ENCODE measurements around the gene COX6A2.
"Not testable (repeated sequence)": the region's sequence is repeated elsewhere in the genome, so short reads cannot be mapped to it uniquely, and the experiment has no call there.

The COX6A2 gene

GRCh38 chr16:31461921-31462804, 34.0 kb upstream of the COX6A2 start:
- DNase-seq: no peak

- no peak for DNase-seq
Measured at GRCh38 chr16:31461201-31461920, 33.2 kb upstream of the COX6A2 start.

DNA sequence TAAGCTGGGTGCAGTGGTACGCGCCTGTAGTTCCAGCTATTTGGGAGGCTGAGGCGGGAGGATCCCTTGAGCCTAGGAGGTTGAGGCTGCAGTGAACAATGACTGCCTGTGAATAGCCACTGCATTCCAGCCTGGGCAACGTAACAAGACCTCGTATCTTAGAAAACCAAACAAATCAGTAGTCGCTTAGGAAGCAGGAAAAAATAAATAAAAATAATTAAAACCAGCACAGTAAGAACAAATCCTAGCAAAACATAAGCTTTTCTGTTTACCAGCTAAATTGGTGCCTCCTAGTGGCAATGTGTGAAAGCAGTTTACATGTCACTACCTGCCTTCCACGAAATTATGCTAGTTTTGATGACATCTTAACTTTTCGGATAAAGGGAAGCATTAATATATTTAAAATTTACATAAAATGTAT, 32.4 kb upstream of the COX6A2 start:
- DNase-seq: no peak

GRCh38 chr16:31459687-31460581, 31.8 kb upstream of the COX6A2 start:
- peak; percentile 100 for DNase-seq

DNA sequence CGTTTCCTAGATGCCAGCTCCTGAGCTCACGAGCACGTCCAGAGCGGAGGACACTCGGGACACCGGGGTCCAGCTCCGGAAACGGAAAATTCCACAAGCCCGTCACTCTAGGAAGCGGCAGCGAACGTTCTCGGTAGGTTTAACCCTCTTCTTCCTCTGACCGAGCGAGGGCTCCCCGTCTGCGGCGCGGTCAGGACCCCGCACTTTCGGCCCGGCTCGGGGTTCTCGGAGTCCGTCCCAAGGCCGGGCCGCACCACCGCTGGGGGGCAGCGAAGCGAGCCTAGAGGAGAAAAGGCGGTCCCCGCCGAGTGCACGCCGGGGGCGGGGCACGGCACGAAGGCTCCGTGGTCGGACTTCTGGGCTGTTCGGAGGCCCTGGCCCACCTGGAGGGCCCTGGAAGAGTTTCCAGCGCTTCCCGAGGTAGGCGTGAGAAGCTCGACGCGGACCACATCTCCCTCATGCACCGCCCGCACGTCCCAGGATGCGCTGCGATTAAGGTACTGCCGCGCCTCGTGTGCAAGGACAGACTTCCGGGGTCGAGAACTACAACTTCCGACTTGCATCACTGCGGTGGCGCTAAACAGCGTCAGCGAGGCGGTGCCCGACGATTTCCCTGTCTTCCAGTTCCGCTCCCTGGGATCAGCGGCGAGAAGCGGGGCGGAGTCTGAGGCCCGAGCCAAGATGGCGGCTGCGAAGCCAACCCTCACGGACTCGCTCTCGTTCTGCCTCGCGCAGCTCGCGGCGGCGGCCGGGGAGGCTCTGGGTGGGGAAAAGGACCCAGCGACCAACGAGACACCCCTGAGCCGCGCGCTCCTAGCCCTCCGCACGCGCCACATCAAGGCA, 30.9 kb upstream of the COX6A2 start, which contains the start of gene ARMC5:
TSS of gene ARMC5 (plus strand) at position 658 of the 843 bp plus-strand sequence. CDS start at position 682, 24 bp downstream.
- peak; percentile 98 for DNase-seq

DNA sequence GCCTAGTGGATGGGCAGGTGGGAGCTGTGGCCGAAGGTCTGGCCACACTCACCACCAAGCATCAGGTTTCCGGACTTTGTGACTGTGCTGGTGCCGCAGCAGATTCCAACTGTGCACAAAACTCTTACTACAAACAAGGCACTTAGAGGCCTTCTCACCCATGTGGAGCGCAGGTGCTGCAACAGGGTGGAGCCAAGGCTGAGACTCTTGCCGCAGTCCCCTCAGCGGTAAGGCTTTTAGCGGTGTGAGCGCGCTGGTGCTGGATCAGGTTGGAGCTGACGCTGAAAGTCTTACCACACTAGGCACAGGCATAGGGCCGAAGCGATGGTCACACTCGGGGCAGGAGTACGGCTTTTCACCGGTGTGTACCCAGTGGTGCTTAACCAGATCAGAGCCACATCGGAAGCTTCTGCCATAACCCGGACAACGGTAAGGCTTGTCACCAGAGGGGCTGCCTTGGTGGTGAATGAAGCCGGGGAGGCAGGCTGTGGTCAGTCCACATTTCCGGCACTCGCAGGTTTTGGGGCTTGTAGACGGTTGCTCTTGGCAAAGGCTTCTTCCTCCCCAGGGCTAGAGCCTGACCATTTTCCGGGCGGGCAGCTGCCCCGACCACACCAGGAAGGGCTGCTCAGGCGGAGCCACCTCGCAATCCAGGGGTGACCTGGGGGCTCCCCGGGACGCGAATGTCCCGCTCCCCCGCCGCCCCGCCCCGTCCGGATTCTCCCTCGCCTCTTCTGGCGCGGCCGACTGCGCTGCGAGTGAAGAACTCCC, 30.1 kb upstream of the COX6A2 start:
- peak; percentile 56 for DNase-seq

- DNase-seq: peak; percentile 15
Measured at GRCh38 chr16:31456988-31457360, 28.8 kb upstream of the COX6A2 start.

GRCh38 chr16:31455601-31456314, 27.6 kb upstream of the COX6A2 start:
- peak; percentile 16 for DNase-seq

DNA sequence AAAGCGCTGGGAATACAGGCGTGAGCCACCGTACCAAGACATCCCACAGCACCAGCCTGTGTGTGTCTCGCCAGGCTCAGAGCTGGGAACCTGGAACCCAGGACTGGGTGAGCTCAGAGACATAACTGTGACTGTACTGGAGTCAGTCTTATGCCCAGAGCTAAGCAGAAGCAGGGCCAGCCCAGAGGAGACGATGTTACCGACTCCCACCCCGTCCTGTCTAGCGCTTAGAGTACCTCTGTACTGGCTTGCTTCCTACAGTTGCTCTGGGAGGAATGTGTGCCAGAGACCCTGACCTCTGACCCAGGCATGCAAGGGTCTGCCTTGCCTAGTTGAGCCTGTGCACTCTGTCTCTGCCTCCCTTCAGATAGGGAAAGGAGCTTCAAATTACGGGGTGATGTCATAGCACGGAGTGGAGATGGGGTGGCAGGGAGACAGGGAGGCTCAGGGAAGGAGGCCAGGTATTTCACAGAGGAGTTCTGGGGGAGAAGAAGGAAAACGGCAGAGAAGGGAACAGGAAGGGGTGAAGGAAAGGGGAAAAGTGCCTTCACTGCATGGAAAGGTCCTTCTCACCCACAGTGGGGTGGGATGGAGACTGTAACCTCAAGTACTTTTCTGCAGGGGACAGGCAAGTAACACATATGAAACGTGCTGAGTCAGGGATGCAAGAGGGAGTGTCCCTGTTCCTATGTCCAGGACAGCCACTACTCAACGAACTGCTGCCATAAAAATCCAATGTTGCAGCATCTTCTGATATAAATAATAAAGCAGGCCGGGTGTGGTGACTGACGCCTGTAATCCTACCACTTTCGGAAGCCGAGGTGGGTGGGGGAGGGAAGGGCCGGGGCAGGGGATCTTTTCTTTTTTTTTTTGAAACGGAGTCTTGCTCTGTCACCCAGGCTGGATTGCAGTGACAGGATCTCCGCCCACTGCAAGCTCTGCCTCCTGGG, 25.4 kb upstream of the COX6A2 start:
- DNase-seq: peak; percentile 67

DNA sequence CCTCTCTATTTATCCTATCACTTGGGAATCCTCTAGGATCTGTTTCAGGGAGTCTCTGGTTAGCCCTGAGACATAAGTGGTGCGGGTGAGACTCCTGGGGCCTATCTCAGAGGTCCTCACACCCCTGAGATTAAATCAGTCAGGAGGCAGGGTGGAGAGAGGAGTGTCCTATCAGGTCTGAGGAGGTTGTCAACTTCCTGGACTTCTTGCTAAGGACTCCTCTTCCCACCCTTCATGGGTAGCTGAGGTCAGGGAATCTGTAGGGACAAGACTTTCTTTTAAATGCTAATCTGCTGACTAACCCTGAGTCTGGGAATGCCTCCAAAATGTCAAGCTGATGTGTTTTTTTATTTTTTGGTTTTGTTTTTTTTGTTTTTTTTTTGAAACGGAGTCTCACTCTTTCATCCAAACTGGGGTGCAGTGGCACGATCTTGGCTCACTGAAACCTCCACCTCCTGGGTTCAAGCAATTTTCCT, 24.5 kb upstream of the COX6A2 start:
- DNase-seq: no peak

DNA sequence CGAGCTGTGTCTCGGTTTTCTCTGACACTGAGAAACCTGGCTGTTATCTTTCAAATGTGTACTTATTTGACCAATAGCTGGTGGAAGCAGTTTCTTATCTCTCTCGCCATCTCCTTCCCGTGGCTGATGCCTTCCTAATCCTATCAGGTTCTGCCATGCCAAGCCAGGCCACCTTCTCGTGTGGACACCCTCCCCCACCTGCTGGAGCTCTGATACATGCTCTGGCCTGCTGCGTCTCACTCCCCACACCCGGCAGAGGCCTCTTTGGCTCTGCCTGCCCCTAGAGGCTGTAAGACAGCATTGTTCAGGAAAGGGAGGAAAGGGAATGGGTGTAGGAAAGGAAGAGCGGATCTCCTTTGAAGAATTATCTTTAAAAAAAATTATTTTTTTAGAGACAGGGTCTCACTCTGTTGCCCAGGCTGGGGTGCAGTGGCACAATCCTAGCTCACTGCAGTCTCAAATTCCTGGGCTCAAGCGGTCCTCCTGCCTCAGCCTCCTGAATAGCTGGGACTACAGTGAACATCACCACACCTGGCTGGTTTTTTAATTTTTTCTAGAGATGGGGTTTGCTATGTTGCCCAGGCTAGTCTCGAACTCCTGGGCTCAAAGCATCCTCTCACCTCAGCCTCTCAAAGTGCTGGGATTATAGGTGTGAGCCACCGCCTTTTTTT, 23.7 kb upstream of the COX6A2 start:
- DNase-seq: no peak

- DNase-seq: no peak
Measured at GRCh38 chr16:31451201-31451600, 23.0 kb upstream of the COX6A2 start.

DNA sequence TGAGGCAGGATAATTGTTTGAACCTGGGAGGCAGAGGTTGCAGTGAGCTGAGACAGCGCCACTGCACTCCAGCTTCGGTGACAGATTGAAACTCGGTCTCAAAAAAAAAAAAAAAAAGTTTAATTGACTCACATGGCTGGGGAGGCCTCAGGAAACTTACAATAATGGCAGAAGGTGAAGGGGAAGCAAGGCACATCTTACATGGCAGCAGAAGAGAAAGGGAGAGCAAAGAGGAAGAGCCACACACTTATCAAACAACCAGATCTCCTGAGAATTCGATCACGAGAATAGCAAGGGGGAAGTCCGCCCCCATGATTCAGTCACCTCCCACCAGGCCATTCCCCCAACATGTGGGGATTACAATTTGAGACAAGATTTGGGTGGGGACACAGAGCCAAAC, 17.8 kb upstream of the COX6A2 start:
- not testable (repeated sequence) for DNase-seq

DNA sequence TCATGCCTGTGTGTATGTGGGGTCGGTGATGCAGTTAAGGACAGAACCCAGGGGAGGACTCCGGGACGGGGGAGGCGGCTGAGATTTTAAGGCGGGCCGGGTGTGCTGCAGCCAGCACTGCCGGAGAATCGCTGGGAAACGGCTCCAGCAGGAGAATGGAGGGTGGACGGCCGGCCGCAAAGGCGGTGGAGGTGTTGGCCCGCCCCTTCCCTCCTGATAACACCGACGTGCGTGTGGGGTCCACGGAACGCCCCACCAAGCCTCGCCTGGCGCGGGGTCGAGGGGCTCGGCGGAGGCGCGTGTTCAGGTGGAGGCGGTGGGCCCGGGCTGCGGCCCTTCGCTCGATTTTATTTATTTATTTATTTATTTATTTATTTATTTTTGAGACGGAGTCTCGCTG, 13.8 kb upstream of the COX6A2 start:
- DNase-seq: no peak

GRCh38 chr16:31440516-31441184, 12.5 kb upstream of the COX6A2 start:
- no peak for DNase-seq

- DNase-seq: no peak
Measured at GRCh38 chr16:31439519-31439918, 11.4 kb upstream of the COX6A2 start.

DNA sequence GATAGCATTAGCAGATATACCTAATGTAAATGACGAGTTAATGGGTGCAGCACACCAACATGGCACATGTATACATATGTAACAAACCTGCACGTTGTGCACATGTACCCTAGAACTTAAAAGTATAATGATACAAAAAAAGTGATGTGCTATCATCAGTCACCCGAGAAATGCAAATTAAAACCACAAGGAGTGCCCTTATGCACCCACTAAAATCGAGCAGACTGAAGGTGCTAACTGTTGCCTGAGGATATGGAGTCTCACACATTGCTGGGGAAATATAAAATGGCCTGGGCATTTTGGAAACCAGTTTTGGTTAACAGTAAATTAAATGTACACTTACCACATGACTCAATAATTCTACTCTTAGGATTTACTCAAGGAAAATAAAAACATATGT, 10.9 kb upstream of the COX6A2 start:
- DNase-seq: not testable (repeated sequence)

- DNase-seq: no peak
Measured at GRCh38 chr16:31438414-31438813, 10.3 kb upstream of the COX6A2 start.

Data from CD4-positive, alpha-beta T cell treated with Interleukin-15 for 1 hour (primary cell).